ENCODE data around the gene TMEM209.
"Not testable (repeated sequence)": the region's sequence is repeated elsewhere in the genome, so short reads cannot be mapped to it uniquely, and the experiment has no call there.

GRCh38 chr7:130248842-130249241, 43.6 kb upstream of the TMEM209 start:
- not testable (repeated sequence) for TF ChIP-seq CTCF (IDR thresholded peaks at IDR 0.05; ENCODE audit: low read depth, low read length, poor library complexity, severe bottlenecking); EZH2phosphoT487 (IDR thresholded peaks at IDR 0.05; ENCODE audit: borderline replicate concordance, low read length)
